Measurements from ENCODE around the gene EMCN. TPM values are rescaled to one million over a fixed set of nuclear protein-coding genes. Genes with fewer than 3 reads are reported as not detected.

Gene EMCN
- total and polyA plus RNA-seq, 2 of the 8 experiments (the other 6 are each of a cell fraction or from before 2014, with no cell fraction given), result not detected

GRCh38 chr4:100547541-100548199 lies 29.8 kb upstream of the EMCN start:
- H3K4me3 ChIP-seq (ENCODE audit: extremely low read depth in 1 of 4, insufficient read depth in 2 of 4, low read depth in 3 of 4, low read length in 4 of 4), result no peak overlapping the region
- 51% methylated on average over 6 of the region's 6 CpGs; no CpG with 5 or more reads in 1 of the 2 experiments for WGBS, 2 experiments (ENCODE audit: extremely low coverage in 1 of 2, insufficient coverage in 1 of 2, insufficient read length in 1 of 2, insufficient replicate concordance in 2 of 2, low coverage in 1 of 2, low lambda C conversion rate in 2 of 2, missing lambda C conversion rate in 1 of 2)
- peaks cover 0 to 6% (median under 1%) of the 10 kb centered on the region in 4 experiments; a peak in 2 of 7 replicates for H3K4me1 ChIP-seq (replicated peaks in 1 of 4; ENCODE audit: control insufficient read depth in 3 of 4, insufficient read depth in 4 of 4, low read length in 3 of 4)
- H3K14ac ChIP-seq (ENCODE audit: insufficient read length), result no peak overlapping the region
- TF ChIP-seq JUND (IDR thresholded peaks at IDR 0.05; ENCODE audit: low read length) (0 out of 2 replicates have a peak, but pooled peaks have one; percentile 26), KDM4A (IDR thresholded peaks at IDR 0.05; ENCODE audit: low read depth, low read length, severe bottlenecking) (no peak), CTCF (IDR thresholded peaks at IDR 0.05; ENCODE audit: control extremely low read depth in 1 of 3, insufficient read depth in 1 of 3, low read depth in 1 of 3, low read length in 3 of 3) (peak in 2 of 3 experiments; percentile 16 to 39; a peak in 2 of 4 replicates), RAD21 (IDR thresholded peaks at IDR 0.05 in 1 of 2, conservative IDR thresholded peaks at IDR 0.05 in 1 of 2; ENCODE audit: low read depth in 2 of 2, low read length in 2 of 2) (0 out of 4 replicates have a peak, but pooled peaks of 1 of the 2 experiments have one; percentile 13), CBX8 (IDR thresholded peaks at IDR 0.05; ENCODE audit: borderline replicate concordance, low read depth, low read length) (no peak), SIX5 (IDR thresholded peaks at IDR 0.05; ENCODE audit: low read depth, low read length) (no peak), TEAD4 (IDR thresholded peaks at IDR 0.05; ENCODE audit: low read depth, low read length) (peak; percentile 99)
- ChIA-PET POLR2A (ENCODE audit: partially characterized antibody) (no interaction called here), CTCF (ENCODE audit: partially characterized antibody) (interaction anchor here (0.5 to 3.3 kb wide), 8 partner anchors 10 to 1183 kb away, joined by 3 to 12 read pairs (median 4); no protein-coding TSS in a partner anchor)
- no peaks in the 10 kb centered on the region for H3K9me3 ChIP-seq (ENCODE audit: insufficient read depth in 2 of 2, low read depth in 1 of 2, low read length in 1 of 2)
- no peak overlapping the region for H3K56ac ChIP-seq (replicated peaks; ENCODE audit: insufficient read length, low read depth, low read length)
- H2AK5ac ChIP-seq (ENCODE audit: low read depth, low read length), result no peak overlapping the region
- no peaks in the 10 kb centered on the region for H3K79me2 ChIP-seq (ENCODE audit: control insufficient read depth in 1 of 2, insufficient read depth in 2 of 2, low read length in 2 of 2)
- H4K8ac ChIP-seq (ENCODE audit: extremely low read depth, insufficient read depth, low read length), result no peak overlapping the region
- no peak overlapping the region for H3K23ac ChIP-seq (ENCODE audit: insufficient read length)
- no peak overlapping the region for H4K5ac ChIP-seq (ENCODE audit: insufficient read length, low read depth, low read length)
- H2BK12ac ChIP-seq (ENCODE audit: low read depth, low read length), result 0 out of 2 replicates have a peak overlapping the region, but pooled peaks have one; percentile 69
- no peak overlapping the region for H4K91ac ChIP-seq (replicated peaks; ENCODE audit: insufficient read length, low read length)
- no peak overlapping the region for H3K4ac ChIP-seq (replicated peaks; ENCODE audit: insufficient read length, low read depth, low read length)
- no peak overlapping the region for H2BK120ac ChIP-seq (replicated peaks; ENCODE audit: low read depth, low read length)
- H3K9ac ChIP-seq (replicated peaks in 1 of 4; ENCODE audit: extremely low read depth in 1 of 4, low read depth in 3 of 4, low read length in 3 of 4), result no peak overlapping the region
- H3K27me3 ChIP-seq (replicated peaks in 1 of 4; ENCODE audit: control insufficient read depth in 3 of 4, extremely low read depth in 1 of 4, insufficient read depth in 3 of 4, low read length in 3 of 4), result no peaks in the 10 kb centered on the region
- no peak overlapping the region for H2BK20ac ChIP-seq (ENCODE audit: low read length)
- no peak overlapping the region for H2BK5ac ChIP-seq (ENCODE audit: low read depth, low read length)
- peak; percentile 36 for FAIRE-seq
- H4K20me1 ChIP-seq (replicated peaks in 1 of 2; ENCODE audit: control insufficient read depth in 1 of 2, insufficient read depth in 2 of 2, low read length in 2 of 2), result no peaks in the 10 kb centered on the region
- peak overlapping the region; percentile 86 for H2AFZ ChIP-seq (ENCODE audit: low read length)
- no peak overlapping the region for H3K18ac ChIP-seq (ENCODE audit: extremely low read depth, low read length)
- H3K36me3 ChIP-seq (ENCODE audit: control insufficient read depth in 2 of 4, insufficient read depth in 4 of 4, low read length in 3 of 4), result no peaks in the 10 kb centered on the region
- H2BK15ac ChIP-seq (ENCODE audit: low read length), result no peak overlapping the region
- DNase-seq (ENCODE audit: low read depth in 1 of 2, low spot score in 2 of 2), result peak in 1 of 2 experiments; percentile 3
- no peaks in the 10 kb centered on the region; the same call in 1 of the 2 replicates for H3K23me2 ChIP-seq (ENCODE audit: low read depth, low read length)
- H3K27ac ChIP-seq (ENCODE audit: low read depth, low read length), result no peak overlapping the region
- no peaks in the 10 kb centered on the region for H3K79me1 ChIP-seq (ENCODE audit: low read depth, low read length)
- H3K4me2 ChIP-seq (ENCODE audit: insufficient read depth in 1 of 2, low read depth in 2 of 2, low read length in 2 of 2), result no peak overlapping the region; a peak in 1 of 4 replicates
